ENCODE measurements around the gene SNRNP27. TPM values are rescaled to one million over a fixed set of nuclear protein-coding genes. Genes with fewer than 3 reads are reported as not detected.

SNRNP27 gene
- total and polyA plus RNA-seq, 9 of the 15 experiments (the other 6 are each of a cell fraction or from before 2014, with no cell fraction given) = 29.2 to 102 (median 65.7) TPM

GRCh38 chr2:69936906-69937305 is 43.1 kb downstream of the SNRNP27 start:
- no peaks in the 10 kb centered on the region for H4K20me1 ChIP-seq (replicated peaks; ENCODE audit: control insufficient read depth, insufficient read depth, low read length)
- H3K9me1 ChIP-seq (ENCODE audit: control insufficient read depth, insufficient read depth, low read length) = peaks cover 6% of the 10 kb centered on the region
- intact Hi-C loops (cut with micrococcal nuclease) = no loop called here
- in situ Hi-C loops (cut with MboI) = no loop called here
- H3K4me3 ChIP-seq = no peak overlapping the region
- 0 out of 4 replicates have a peak overlapping the region, but pooled peaks of 1 of the 2 experiments have one; percentile 6 for H3K9ac ChIP-seq (ENCODE audit: insufficient read depth in 1 of 2, low read depth in 2 of 2, low read length in 2 of 2)
- peaks cover 8 to 23% of the 10 kb centered on the region in 2 experiments; a peak in 4 of 5 replicates for H3K4me1 ChIP-seq (replicated peaks in 1 of 2; ENCODE audit: control insufficient read depth in 2 of 2, insufficient read depth in 2 of 2, low read length in 2 of 2)
- CTCF ChIA-PET (ENCODE audit: low intra/inter-chr PET ratio) = no interaction called here
- H2AFZ ChIP-seq (ENCODE audit: low read depth, low read length) = no peak overlapping the region
- DNase-seq (ENCODE audit: extremely low read depth in 1 of 4, low spot score in 3 of 4) = no peak
- no peaks in the 10 kb centered on the region for H3K9me3 ChIP-seq (replicated peaks; ENCODE audit: control insufficient read depth, insufficient read depth, low read depth, low read length)
- no peak overlapping the region for H3K27ac ChIP-seq (ENCODE audit: extremely low read depth, low read depth, low read length)
- POLR2A ChIA-PET = interaction anchor here (0.6 to 1.0 kb wide), 5 partner anchors 10 to 290 kb away, joined by 3 to 4 read pairs (median 3); partner anchors contain the start of gene MXD1
- no peak for FAIRE-seq
- H3K36me3 ChIP-seq (ENCODE audit: control insufficient read depth, insufficient read depth, low read length) = peaks cover 89% of the 10 kb centered on the region
- peaks cover 9% of the 10 kb centered on the region; the same call in 2 of the 3 replicates for H3K79me2 ChIP-seq (ENCODE audit: control insufficient read depth, insufficient read depth, low read length)
- H3K4me2 ChIP-seq (ENCODE audit: insufficient read depth, low read length) = no peak overlapping the region
- no peak for ATAC-seq
- H3K27me3 ChIP-seq (ENCODE audit: control insufficient read depth in 2 of 2, insufficient read depth in 2 of 2, low read length in 2 of 2) = no peaks in the 10 kb centered on the region
- BruUV-seq (replicated peaks) = no TSS peak
- 97% methylated on average over 8 of the region's 11 CpGs for WGBS (ENCODE audit: insufficient coverage, low coverage, missing lambda C conversion rate)
- TF ChIP-seq ZKSCAN3 (CRISPR knock-in tag; IDR thresholded peaks at IDR 0.05) (no peak), ETV5 (CRISPR knock-in tag; IDR thresholded peaks at IDR 0.05; ENCODE audit: low read depth) (no peak), EP400 (IDR thresholded peaks at IDR 0.05) (no peak), XRCC5 (IDR thresholded peaks at IDR 0.05; ENCODE audit: low read depth, low read length) (no peak), CTBP1 (IDR thresholded peaks at IDR 0.05; ENCODE audit: borderline replicate concordance) (no peak), EZH2 (IDR thresholded peaks at IDR 0.05; ENCODE audit: borderline replicate concordance, low read depth, low read length) (no peak), SOX6 (IDR thresholded peaks at IDR 0.05) (no peak), POU5F1 (IDR thresholded peaks at IDR 0.05; ENCODE audit: borderline replicate concordance, low read depth, low read length, partially characterized antibody) (no peak), SETDB1 (IDR thresholded peaks at IDR 0.05; ENCODE audit: low read length) (no peak), ZNF232 (CRISPR knock-in tag; IDR thresholded peaks at IDR 0.05) (no peak), RERE (CRISPR knock-in tag; IDR thresholded peaks at IDR 0.05; ENCODE audit: borderline replicate concordance) (no peak)
- TF ChIP-seq, protein P1, sequence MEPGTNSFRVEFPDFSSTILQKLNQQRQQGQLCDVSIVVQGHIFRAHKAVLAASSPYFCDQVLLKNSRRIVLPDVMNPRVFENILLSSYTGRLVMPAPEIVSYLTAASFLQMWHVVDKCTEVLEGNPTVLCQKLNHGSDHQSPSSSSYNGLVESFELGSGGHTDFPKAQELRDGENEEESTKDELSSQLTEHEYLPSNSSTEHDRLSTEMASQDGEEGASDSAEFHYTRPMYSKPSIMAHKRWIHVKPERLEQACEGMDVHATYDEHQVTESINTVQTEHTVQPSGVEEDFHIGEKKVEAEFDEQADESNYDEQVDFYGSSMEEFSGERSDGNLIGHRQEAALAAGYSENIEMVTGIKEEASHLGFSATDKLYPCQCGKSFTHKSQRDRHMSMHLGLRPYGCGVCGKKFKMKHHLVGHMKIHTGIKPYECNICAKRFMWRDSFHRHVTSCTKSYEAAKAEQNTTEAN (CRISPR knock-in tag; IDR thresholded peaks at IDR 0.05) = no peak
